Ishikawa (cell line): ENCODE results near the gene SARDH.

Experiments used
- CEBPB ChIP-seq: IDR thresholded peaks from 2 replicates; pipeline ENCODE4 v1.6.1; 2012
- CREB1 ChIP-seq: IDR thresholded peaks from 2 replicates; pipeline ENCODE4 v1.6.1; 2012; ENCODE audit warnings: low read depth
- EGR1 ChIP-seq: IDR thresholded peaks from 2 replicates; pipeline ENCODE4 v1.6.1; 2012
- EP300 ChIP-seq: IDR thresholded peaks from 2 replicates; pipeline ENCODE4 v1.6.1; 2012; ENCODE audit warnings: borderline replicate concordance
- FOXM1 ChIP-seq: IDR thresholded peaks from 2 replicates; pipeline ENCODE4 v1.6.1; 2012; ENCODE audit warnings: low read depth, borderline replicate concordance
- MAX ChIP-seq: IDR thresholded peaks from 2 replicates; pipeline ENCODE4 v1.6.1; 2012
- NFIC ChIP-seq: IDR thresholded peaks from 2 replicates; pipeline ENCODE4 v1.6.1; 2012
- RAD21 ChIP-seq: IDR thresholded peaks from 2 replicates; pipeline ENCODE4 v1.6.1; 2012; ENCODE audit warnings: low read depth
- REST ChIP-seq: IDR thresholded peaks from 2 replicates; pipeline ENCODE4 v1.6.1; 2012; ENCODE audit warnings: low read depth, mild to moderate bottlenecking
- TAF1 ChIP-seq: IDR thresholded peaks from 2 replicates; pipeline ENCODE4 v1.6.1; 2012; ENCODE audit warnings: low read depth, mild to moderate bottlenecking
- TCF12 ChIP-seq: IDR thresholded peaks from 2 replicates; pipeline ENCODE4 v1.6.1; 2012; ENCODE audit warnings: low read depth
- TEAD4 ChIP-seq: IDR thresholded peaks from 2 replicates; pipeline ENCODE4 v1.6.1; 2012
- YY1 ChIP-seq: IDR thresholded peaks from 2 replicates; pipeline ENCODE4 v1.6.1; 2012; ENCODE audit warnings: low read depth
- ZBTB7A ChIP-seq: IDR thresholded peaks from 2 replicates; pipeline ENCODE4 v1.6.1; 2012; ENCODE audit warnings: low read depth
- TF ChIP-seq, protein P1 (sequence below): IDR thresholded peaks from 2 replicates; pipeline ENCODE4 v1.6.1; 2012

SARDH gene

GRCh38 chr9:133629221-133630110 lies 108.7 kb downstream of the SARDH start:
- no peak for TF ChIP-seq RAD21
- no peak for TF ChIP-seq TAF1
- TF ChIP-seq ZBTB7A = no peak
- no peak for TF ChIP-seq TEAD4
- no peak for TF ChIP-seq TCF12
- TF ChIP-seq FOXM1 = no peak
- no peak for TF ChIP-seq EGR1
- no peak for TF ChIP-seq YY1
- no peak for TF ChIP-seq NFIC
- no peak for TF ChIP-seq REST
- TF ChIP-seq, protein P1, sequence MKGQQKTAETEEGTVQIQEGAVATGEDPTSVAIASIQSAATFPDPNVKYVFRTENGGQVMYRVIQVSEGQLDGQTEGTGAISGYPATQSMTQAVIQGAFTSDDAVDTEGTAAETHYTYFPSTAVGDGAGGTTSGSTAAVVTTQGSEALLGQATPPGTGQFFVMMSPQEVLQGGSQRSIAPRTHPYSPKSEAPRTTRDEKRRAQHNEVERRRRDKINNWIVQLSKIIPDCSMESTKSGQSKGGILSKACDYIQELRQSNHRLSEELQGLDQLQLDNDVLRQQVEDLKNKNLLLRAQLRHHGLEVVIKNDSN = no peak
- no peak for TF ChIP-seq CREB1
- TF ChIP-seq CEBPB = no peak
- no peak for TF ChIP-seq EP300
- no peak for TF ChIP-seq MAX

DNA sequence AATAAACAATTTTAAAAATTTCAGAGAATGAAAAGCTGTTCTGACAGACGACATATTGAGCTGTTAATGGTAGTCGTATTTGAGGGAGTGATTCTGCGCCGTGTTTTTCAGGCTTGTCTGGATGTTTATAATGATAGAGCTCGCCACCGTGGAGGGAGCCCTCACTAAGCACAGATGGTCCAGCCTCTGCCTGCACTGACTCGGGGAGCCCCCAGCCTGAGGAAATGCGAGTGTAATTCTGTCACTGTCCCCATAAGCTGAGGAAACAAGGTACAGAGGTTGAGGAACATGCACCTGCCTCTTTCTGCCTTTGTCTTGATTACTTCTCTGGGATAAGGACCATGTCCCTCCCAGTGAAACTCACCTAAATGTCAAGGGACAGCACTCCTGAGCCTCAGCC lies 109.4 kb downstream of the SARDH start:
- TF ChIP-seq MAX (no peak), RAD21 (no peak), TAF1 (no peak), TCF12 (no peak), NFIC (no peak), EGR1 (no peak), REST (no peak), CEBPB (no peak)
- TF ChIP-seq, protein P1 = no peak

GRCh38 chr9:133627341-133627740 lies 110.8 kb downstream of the SARDH start:
- TF ChIP-seq RAD21 (no peak), NFIC (no peak), ZBTB7A (no peak), EGR1 (no peak)
- TF ChIP-seq, protein P1 = no peak

DNA sequence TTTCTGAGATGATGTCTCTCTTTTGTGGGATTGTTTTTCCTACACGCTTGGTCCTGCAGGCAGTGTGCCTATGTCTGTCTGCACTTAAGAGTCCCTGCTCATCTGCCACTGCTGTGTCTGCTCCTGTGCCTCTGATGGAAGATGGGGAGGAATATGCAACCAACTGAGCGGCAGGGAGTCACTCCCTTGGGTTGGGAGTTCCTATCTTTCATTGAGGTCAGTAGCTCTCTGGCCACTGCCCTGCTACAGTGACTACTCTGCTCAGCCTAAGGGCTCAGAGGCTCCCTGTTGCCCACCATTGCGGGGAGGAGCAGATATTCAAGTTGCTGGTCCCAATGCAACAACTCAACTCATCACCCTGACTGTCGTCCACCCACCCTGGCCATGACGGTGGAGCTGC lies 115.6 kb downstream of the SARDH start:
- TF ChIP-seq EP300 (no peak), TCF12 (no peak), RAD21 (no peak), REST (no peak), YY1 (no peak), NFIC (no peak), FOXM1 (no peak), TAF1 (no peak), MAX (no peak), ZBTB7A (no peak), TEAD4 (no peak), CREB1 (no peak), EGR1 (no peak), CEBPB (no peak)
- TF ChIP-seq, protein P1 = no peak
